KMS-11 (cell line): ENCODE data around the gene CTBP1.

Source experiments
- H2AFZ ChIP-seq: fragments of 200-600 bp; sonication (generic); 2 replicates; pipeline ENCODE4 v1.6.1; 2016; ENCODE audit warnings: antibody characterized with exemption, mixed run types, low read depth
- H3K27ac ChIP-seq: fragments of 200-600 bp; sonication (generic); 2 replicates; pipeline ENCODE4 v1.6.1; 2016; ENCODE audit warnings: mild to moderate bottlenecking, mixed run types
- H3K27me3 ChIP-seq: fragments of 200-600 bp; sonication (generic); 2 replicates; pipeline ENCODE4 v1.6.1; 2017; ENCODE audit warnings: mild to moderate bottlenecking, low read depth, mixed run types, moderate library complexity; ENCODE audit not compliant: insufficient read depth
- H3K36me3 ChIP-seq: fragments of 200-600 bp; sonication (generic); 2 replicates; pipeline ENCODE4 v1.6.1; 2017; ENCODE audit warnings: mild to moderate bottlenecking, mixed run types; ENCODE audit not compliant: insufficient read depth
- H3K4me1 ChIP-seq: fragments of 200-600 bp; sonication (generic); 2 replicates; pipeline ENCODE4 v1.6.1; 2016; ENCODE audit warnings: mild to moderate bottlenecking, low read depth, mixed run types; ENCODE audit not compliant: poor library complexity, severe bottlenecking
- H3K4me2 ChIP-seq: fragments of 200-600 bp; sonication (generic); 2 replicates; pipeline ENCODE4 v1.7.0; 2016; ENCODE audit warnings: mild to moderate bottlenecking, mixed run types
- H3K4me3 ChIP-seq: fragments of 200-600 bp; sonication (generic); IDR thresholded peaks from 2 replicates; pipeline ENCODE4 v1.6.1; 2017; ENCODE audit warnings: low read depth, low read length, mixed read lengths; ENCODE audit not compliant: insufficient read depth
- H3K79me2 ChIP-seq: fragments of 200-600 bp; sonication (generic); 2 replicates; pipeline ENCODE4 v1.6.1; 2016; ENCODE audit warnings: low read depth, mixed run types; ENCODE audit not compliant: insufficient read depth
- H3K9ac ChIP-seq: fragments of 200-600 bp; sonication (generic); 2 replicates; pipeline ENCODE4 v1.6.1; 2016; ENCODE audit warnings: mild to moderate bottlenecking, mixed run types
- H4K20me1 ChIP-seq: fragments of 200-600 bp; sonication (generic); 2 replicates; pipeline ENCODE4 v1.6.1; 2016; ENCODE audit warnings: mild to moderate bottlenecking, mixed run types; ENCODE audit not compliant: insufficient read depth
- CTCF ChIP-seq: fragments of 200-600 bp; sonication (generic); conservative IDR thresholded peaks from 2 replicates; pipeline ENCODE4 v1.6.1; 2017; ENCODE audit warnings: low read depth, mild to moderate bottlenecking, antibody characterized with exemption, low read length, moderate library complexity, mixed read lengths

CTBP1 gene

GRCh38 chr4:1201851-1202525 lies 46.9 kb downstream of the CTBP1 start:
- peaks cover 41% of the 10 kb centered on the region for H3K4me1 ChIP-seq
- H3K4me2 ChIP-seq = peak overlapping the region; percentile 68
- no peak overlapping the region for H2AFZ ChIP-seq
- no peaks in the 10 kb centered on the region for H3K27me3 ChIP-seq
- H3K4me3 ChIP-seq = peak overlapping the region; percentile 13
- H3K36me3 ChIP-seq = no peaks in the 10 kb centered on the region
- peak overlapping the region; percentile 88 for H3K27ac ChIP-seq
- no peak for TF ChIP-seq CTCF
- H3K9ac ChIP-seq = peak overlapping the region; percentile 71; the same call in 1 of the 2 replicates
- no peaks in the 10 kb centered on the region for H3K79me2 ChIP-seq
- H4K20me1 ChIP-seq = no peaks in the 10 kb centered on the region

GRCh38 chr4:1200425-1201035 lies 48.4 kb downstream of the CTBP1 start:
- Histone ChIP-seq H2AFZ (peak overlapping the region; percentile 49; the same call in 1 of the 2 replicates), H3K4me3 (peak overlapping the region; percentile 51)

GRCh38 chr4:1199556-1200331 lies 49.2 kb downstream of the CTBP1 start:
- H3K4me1 ChIP-seq = peaks cover 41% of the 10 kb centered on the region
- H3K27me3 ChIP-seq = no peaks in the 10 kb centered on the region
- TF ChIP-seq CTCF = no peak
- H3K4me2 ChIP-seq = no peak overlapping the region
- H3K4me3 ChIP-seq = no peak overlapping the region
- H3K79me2 ChIP-seq = no peaks in the 10 kb centered on the region
- H2AFZ ChIP-seq = no peak overlapping the region
- H3K36me3 ChIP-seq = no peaks in the 10 kb centered on the region
- no peak overlapping the region for H3K9ac ChIP-seq
- H3K27ac ChIP-seq = no peak overlapping the region
- no peaks in the 10 kb centered on the region for H4K20me1 ChIP-seq

More at GRCh38 chr4:1200425-1201035, 48.4 kb downstream of the CTBP1 start:
- H3K27me3 ChIP-seq = no peaks in the 10 kb centered on the region
- no peaks in the 10 kb centered on the region for H3K79me2 ChIP-seq
- peak overlapping the region; percentile 71 for H3K9ac ChIP-seq
- no peaks in the 10 kb centered on the region for H4K20me1 ChIP-seq
- peak overlapping the region; percentile 88 for H3K27ac ChIP-seq
- H3K4me1 ChIP-seq = peaks cover 41% of the 10 kb centered on the region
- TF ChIP-seq CTCF = no peak
- peak overlapping the region; percentile 71 for H3K4me2 ChIP-seq
- no peaks in the 10 kb centered on the region for H3K36me3 ChIP-seq

GRCh38 chr4:1198098-1198844 lies 50.7 kb downstream of the CTBP1 start:
- no peak overlapping the region for H3K4me2 ChIP-seq

More at GRCh38 chr4:1198098-1198844, 50.7 kb downstream of the CTBP1 start:
- Histone ChIP-seq H2AFZ (no peak overlapping the region), H3K27ac (no peak overlapping the region), H3K79me2 (no peaks in the 10 kb centered on the region), H3K27me3 (no peaks in the 10 kb centered on the region), H3K4me3 (no peak overlapping the region), H4K20me1 (no peaks in the 10 kb centered on the region), H3K36me3 (no peaks in the 10 kb centered on the region), H3K4me1 (peaks cover 26% of the 10 kb centered on the region), H3K9ac (no peak overlapping the region)
- no peak for TF ChIP-seq CTCF
